ENCODE results near the gene TSGA10IP. TPM values are rescaled to one million over a fixed set of nuclear protein-coding genes. Genes with fewer than 3 reads are reported as not detected.

The TSGA10IP gene
- total and polyA plus RNA-seq, 2 experiments from 2014 or later = 1.6 to 2.0 TPM

DNA sequence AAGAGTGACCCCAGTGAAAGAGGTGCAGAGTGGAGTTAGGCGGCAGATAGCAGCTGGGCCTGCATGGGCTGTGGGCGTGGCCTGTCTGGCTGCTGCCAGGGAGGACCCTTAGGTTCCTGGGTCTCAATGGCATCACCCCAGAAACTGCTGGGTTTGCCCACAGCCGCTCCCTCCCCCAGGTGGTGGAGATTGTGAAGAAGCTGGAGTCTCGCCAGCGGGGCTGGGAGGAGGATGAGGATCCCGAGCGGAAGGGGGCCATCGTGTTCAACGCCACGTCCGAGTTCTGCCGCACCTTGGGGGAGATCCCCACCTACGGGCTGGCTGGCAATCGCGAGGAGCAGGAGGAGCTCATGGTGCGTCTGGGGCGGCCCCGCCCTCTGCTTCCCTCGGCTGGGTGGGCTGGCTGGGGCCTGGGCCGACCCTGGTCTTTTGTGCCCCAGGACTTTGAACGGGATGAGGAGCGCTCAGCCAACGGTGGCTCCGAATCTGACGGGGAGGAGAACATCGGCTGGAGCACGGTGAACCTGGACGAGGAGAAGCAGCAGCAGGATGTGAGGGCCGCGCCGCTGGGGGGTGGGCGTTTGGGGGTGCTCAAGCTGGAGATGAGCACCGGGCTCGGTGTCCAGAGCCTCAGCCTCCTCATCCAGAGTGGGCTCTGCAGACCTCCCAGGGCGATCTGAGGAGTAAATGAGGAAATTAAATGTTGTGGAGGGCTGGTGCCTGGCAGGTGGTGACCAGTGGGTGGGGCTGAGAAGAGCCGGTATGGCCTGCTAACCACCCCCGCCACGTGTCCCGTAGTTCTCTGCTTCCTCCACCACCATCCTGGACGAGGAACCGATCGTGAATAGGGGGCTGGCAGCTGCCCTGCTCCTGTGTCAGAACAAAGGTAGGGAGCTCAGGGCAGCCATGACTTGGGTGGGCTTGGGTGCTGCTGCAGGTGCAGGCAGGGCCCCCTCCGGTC, 31.2 kb downstream of the TSGA10IP start:
- H3K4me1 Mint-ChIP-seq = peaks cover 6% of the 10 kb centered on the region; the same call in 2 of the 3 replicates
- no peaks in the 10 kb centered on the region for H3K79me2 ChIP-seq (replicated peaks; ENCODE audit: insufficient read depth)
- ATAC-seq (peak; percentile 20; the same call in 2 of the 3 replicates), DNase-seq (ENCODE audit: low spot score) (no peak)
- TF ChIP-seq, protein P1, sequence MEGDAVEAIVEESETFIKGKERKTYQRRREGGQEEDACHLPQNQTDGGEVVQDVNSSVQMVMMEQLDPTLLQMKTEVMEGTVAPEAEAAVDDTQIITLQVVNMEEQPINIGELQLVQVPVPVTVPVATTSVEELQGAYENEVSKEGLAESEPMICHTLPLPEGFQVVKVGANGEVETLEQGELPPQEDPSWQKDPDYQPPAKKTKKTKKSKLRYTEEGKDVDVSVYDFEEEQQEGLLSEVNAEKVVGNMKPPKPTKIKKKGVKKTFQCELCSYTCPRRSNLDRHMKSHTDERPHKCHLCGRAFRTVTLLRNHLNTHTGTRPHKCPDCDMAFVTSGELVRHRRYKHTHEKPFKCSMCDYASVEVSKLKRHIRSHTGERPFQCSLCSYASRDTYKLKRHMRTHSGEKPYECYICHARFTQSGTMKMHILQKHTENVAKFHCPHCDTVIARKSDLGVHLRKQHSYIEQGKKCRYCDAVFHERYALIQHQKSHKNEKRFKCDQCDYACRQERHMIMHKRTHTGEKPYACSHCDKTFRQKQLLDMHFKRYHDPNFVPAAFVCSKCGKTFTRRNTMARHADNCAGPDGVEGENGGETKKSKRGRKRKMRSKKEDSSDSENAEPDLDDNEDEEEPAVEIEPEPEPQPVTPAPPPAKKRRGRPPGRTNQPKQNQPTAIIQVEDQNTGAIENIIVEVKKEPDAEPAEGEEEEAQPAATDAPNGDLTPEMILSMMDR (conservative IDR thresholded peaks at IDR 0.05; ENCODE audit: low read depth in 2 of 2) = no peak
- no peak for TF ChIP-seq ZNF331 (CRISPR knock-in tag; IDR thresholded peaks at IDR 0.05; ENCODE audit: low read depth)
- no peak for TF ChIP-seq CREB1 (CRISPR knock-in tag; IDR thresholded peaks at IDR 0.05; ENCODE audit: low read depth)
- no peak for TF ChIP-seq STAT1 (IDR thresholded peaks at IDR 0.05; ENCODE audit: unreplicated experiment)
- no peak for TF ChIP-seq JUNB (IDR thresholded peaks at IDR 0.05; ENCODE audit: unreplicated experiment)
- TF ChIP-seq, protein P2, sequence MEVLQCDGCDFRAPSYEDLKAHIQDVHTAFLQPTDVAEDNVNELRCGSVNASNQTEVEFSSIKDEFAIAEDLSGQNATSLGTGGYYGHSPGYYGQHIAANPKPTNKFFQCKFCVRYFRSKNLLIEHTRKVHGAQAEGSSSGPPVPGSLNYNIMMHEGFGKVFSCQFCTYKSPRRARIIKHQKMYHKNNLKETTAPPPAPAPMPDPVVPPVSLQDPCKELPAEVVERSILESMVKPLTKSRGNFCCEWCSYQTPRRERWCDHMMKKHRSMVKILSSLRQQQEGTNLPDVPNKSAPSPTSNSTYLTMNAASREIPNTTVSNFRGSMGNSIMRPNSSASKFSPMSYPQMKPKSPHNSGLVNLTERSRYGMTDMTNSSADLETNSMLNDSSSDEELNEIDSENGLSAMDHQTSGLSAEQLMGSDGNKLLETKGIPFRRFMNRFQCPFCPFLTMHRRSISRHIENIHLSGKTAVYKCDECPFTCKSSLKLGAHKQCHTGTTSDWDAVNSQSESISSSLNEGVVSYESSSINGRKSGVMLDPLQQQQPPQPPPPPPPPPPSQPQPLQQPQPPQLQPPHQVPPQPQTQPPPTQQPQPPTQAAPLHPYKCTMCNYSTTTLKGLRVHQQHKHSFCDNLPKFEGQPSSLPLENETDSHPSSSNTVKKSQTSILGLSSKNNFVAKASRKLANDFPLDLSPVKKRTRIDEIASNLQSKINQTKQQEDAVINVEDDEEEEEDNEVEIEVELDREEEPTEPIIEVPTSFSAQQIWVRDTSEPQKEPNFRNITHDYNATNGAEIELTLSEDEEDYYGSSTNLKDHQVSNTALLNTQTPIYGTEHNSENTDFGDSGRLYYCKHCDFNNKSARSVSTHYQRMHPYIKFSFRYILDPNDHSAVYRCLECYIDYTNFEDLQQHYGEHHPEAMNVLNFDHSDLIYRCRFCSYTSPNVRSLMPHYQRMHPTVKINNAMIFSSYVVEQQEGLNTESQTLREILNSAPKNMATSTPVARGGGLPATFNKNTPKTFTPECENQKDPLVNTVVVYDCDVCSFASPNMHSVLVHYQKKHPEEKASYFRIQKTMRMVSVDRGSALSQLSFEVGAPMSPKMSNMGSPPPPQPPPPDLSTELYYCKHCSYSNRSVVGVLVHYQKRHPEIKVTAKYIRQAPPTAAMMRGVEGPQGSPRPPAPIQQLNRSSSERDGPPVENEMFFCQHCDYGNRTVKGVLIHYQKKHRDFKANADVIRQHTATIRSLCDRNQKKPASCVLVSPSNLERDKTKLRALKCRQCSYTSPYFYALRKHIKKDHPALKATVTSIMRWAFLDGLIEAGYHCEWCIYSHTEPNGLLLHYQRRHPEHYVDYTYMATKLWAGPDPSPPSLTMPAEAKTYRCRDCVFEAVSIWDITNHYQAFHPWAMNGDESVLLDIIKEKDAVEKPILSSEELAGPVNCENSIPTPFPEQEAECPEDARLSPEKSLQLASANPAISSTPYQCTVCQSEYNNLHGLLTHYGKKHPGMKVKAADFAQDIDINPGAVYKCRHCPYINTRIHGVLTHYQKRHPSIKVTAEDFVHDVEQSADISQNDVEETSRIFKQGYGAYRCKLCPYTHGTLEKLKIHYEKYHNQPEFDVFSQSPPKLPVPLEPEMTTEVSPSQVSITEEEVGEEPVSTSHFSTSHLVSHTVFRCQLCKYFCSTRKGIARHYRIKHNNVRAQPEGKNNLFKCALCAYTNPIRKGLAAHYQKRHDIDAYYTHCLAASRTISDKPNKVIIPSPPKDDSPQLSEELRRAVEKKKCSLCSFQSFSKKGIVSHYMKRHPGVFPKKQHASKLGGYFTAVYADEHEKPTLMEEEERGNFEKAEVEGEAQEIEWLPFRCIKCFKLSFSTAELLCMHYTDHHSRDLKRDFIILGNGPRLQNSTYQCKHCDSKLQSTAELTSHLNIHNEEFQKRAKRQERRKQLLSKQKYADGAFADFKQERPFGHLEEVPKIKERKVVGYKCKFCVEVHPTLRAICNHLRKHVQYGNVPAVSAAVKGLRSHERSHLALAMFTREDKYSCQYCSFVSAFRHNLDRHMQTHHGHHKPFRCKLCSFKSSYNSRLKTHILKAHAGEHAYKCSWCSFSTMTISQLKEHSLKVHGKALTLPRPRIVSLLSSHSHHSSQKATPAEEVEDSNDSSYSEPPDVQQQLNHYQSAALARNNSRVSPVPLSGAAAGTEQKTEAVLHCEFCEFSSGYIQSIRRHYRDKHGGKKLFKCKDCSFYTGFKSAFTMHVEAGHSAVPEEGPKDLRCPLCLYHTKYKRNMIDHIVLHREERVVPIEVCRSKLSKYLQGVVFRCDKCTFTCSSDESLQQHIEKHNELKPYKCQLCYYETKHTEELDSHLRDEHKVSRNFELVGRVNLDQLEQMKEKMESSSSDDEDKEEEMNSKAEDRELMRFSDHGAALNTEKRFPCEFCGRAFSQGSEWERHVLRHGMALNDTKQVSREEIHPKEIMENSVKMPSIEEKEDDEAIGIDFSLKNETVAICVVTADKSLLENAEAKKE (CRISPR knock-in tag; IDR thresholded peaks at IDR 0.05) = no peak
- TF ChIP-seq EZH2 (IDR thresholded peaks at IDR 0.05; ENCODE audit: low read depth, unreplicated experiment) = no peak
- no peak for TF ChIP-seq POLR2AphosphoS5 (IDR thresholded peaks at IDR 0.05; ENCODE audit: low read depth)
- TF ChIP-seq NANOG (IDR thresholded peaks at IDR 0.05; ENCODE audit: borderline replicate concordance) = no peak
- TF ChIP-seq, protein P3, sequence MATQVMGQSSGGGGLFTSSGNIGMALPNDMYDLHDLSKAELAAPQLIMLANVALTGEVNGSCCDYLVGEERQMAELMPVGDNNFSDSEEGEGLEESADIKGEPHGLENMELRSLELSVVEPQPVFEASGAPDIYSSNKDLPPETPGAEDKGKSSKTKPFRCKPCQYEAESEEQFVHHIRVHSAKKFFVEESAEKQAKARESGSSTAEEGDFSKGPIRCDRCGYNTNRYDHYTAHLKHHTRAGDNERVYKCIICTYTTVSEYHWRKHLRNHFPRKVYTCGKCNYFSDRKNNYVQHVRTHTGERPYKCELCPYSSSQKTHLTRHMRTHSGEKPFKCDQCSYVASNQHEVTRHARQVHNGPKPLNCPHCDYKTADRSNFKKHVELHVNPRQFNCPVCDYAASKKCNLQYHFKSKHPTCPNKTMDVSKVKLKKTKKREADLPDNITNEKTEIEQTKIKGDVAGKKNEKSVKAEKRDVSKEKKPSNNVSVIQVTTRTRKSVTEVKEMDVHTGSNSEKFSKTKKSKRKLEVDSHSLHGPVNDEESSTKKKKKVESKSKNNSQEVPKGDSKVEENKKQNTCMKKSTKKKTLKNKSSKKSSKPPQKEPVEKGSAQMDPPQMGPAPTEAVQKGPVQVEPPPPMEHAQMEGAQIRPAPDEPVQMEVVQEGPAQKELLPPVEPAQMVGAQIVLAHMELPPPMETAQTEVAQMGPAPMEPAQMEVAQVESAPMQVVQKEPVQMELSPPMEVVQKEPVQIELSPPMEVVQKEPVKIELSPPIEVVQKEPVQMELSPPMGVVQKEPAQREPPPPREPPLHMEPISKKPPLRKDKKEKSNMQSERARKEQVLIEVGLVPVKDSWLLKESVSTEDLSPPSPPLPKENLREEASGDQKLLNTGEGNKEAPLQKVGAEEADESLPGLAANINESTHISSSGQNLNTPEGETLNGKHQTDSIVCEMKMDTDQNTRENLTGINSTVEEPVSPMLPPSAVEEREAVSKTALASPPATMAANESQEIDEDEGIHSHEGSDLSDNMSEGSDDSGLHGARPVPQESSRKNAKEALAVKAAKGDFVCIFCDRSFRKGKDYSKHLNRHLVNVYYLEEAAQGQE (IDR thresholded peaks at IDR 0.05; ENCODE audit: unreplicated experiment) = no peak
- no peak for TF ChIP-seq EZH2phosphoT487 (IDR thresholded peaks at IDR 0.05; ENCODE audit: unreplicated experiment)
- TF ChIP-seq, protein P4, sequence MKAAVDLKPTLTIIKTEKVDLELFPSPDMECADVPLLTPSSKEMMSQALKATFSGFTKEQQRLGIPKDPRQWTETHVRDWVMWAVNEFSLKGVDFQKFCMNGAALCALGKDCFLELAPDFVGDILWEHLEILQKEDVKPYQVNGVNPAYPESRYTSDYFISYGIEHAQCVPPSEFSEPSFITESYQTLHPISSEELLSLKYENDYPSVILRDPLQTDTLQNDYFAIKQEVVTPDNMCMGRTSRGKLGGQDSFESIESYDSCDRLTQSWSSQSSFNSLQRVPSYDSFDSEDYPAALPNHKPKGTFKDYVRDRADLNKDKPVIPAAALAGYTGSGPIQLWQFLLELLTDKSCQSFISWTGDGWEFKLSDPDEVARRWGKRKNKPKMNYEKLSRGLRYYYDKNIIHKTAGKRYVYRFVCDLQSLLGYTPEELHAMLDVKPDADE (IDR thresholded peaks at IDR 0.05) = no peak
- no peak for TF ChIP-seq ZNF114 (CRISPR knock-in tag; IDR thresholded peaks at IDR 0.05)
- no peaks in the 10 kb centered on the region for H3F3A ChIP-seq (replicated peaks; ENCODE audit: low read depth)
- peak overlapping the region; percentile 58; the same call in 1 of the 2 replicates for H3K27ac Mint-ChIP-seq
- H3K4me2 ChIP-seq = no peak overlapping the region
- no peaks in the 10 kb centered on the region for H3K27me3 ChIP-seq (ENCODE audit: insufficient read depth)
- H3K4me3 Mint-ChIP-seq = no peak overlapping the region
- H3K9me2 ChIP-seq (ENCODE audit: insufficient read depth) = no peaks in the 10 kb centered on the region
- H3K36me3 ChIP-seq (ENCODE audit: insufficient read depth) = no peaks in the 10 kb centered on the region
- H3K27me3 Mint-ChIP-seq (ENCODE audit: insufficient read depth, low read depth, poor library complexity) = peaks cover 16% of the 10 kb centered on the region
- H3K9me3 Mint-ChIP-seq = peaks cover 3% of the 10 kb centered on the region; the same call in 1 of the 3 replicates
- H3K27ac ChIP-seq (ENCODE audit: low read depth) = no peak overlapping the region
- H3K4me3 ChIP-seq = no peak overlapping the region
- peaks cover 55% of the 10 kb centered on the region for H3K36me3 Mint-ChIP-seq (ENCODE audit: low read depth)
- H2AFZ ChIP-seq = no peak overlapping the region
- H3K4me1 ChIP-seq (ENCODE audit: insufficient read depth) = no peaks in the 10 kb centered on the region
- H4K20me1 ChIP-seq (replicated peaks; ENCODE audit: insufficient read depth) = no peaks in the 10 kb centered on the region; the same call in none of the 2 replicates
